ENCODE data around the gene PCDHA4. TPM values are rescaled to one million over a fixed set of nuclear protein-coding genes. Genes with fewer than 3 reads are reported as not detected.
A peak's percentile ranks its signal among the peaks of the same experiment; 100 is the strongest.
"Not testable (repeated sequence)": the region's sequence is repeated elsewhere in the genome, so short reads cannot be mapped to it uniquely, and the experiment has no call there.

PCDHA4 gene
- total RNA-seq, 1 donor from 2014 or later: 1.6 TPM

DNA sequence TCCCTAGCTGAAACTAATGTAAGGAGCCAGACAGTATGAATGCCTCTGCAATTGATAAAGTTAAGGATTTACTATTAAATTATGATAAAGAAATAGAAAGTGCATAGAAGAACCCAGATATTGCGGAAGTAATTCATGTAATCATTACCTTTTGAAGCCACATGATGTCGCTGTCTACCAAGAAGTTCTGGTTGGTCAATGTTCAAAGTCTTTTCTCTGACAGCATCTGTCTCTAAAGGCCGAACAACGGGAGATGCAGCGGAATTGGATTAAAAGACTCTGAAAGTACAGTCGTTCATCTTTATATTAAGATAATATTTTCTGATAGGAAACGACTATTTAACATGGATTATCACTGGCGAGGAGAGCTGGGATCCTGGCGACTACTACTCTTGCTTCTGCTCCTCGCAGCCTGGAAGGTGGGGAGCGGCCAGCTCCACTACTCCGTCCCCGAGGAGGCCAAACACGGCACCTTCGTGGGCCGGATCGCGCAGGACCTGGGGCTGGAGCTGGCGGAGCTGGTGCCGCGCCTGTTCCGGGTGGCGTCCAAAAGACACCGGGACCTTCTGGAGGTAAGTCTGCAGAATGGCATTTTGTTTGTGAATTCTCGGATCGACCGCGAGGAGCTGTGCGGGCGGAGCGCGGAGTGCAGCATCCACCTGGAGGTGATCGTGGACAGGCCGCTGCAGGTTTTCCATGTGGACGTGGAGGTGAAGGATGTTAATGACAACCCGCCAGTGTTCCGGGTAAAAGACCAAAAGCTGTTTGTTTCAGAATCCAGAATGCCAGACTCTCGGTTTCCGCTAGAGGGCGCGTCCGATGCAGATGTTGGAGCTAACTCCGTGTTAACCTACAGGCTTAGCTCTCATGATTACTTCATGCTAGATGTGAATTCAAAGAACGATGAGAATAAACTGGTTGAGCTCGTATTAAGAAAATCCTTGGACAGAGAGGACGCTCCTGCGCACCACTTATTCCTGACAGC is 34.4 kb downstream of the PCDHA4 start, which contains the start of gene PCDHA8:
PCDHA8 (plus strand) TSS at position 210 of the 985 bp plus-strand sequence; CDS start at position 345, 135 bp downstream.
- H3K4me3 ChIP-seq (ENCODE audit: low read depth, low read length): peak within 1 kb of the TSS; percentile 13
- DNase-seq (ENCODE audit: low read depth): no peak
- peak; percentile 40 for TF ChIP-seq CTCF (conservative IDR thresholded peaks at IDR 0.05; ENCODE audit: low read depth, low read length)

DNA sequence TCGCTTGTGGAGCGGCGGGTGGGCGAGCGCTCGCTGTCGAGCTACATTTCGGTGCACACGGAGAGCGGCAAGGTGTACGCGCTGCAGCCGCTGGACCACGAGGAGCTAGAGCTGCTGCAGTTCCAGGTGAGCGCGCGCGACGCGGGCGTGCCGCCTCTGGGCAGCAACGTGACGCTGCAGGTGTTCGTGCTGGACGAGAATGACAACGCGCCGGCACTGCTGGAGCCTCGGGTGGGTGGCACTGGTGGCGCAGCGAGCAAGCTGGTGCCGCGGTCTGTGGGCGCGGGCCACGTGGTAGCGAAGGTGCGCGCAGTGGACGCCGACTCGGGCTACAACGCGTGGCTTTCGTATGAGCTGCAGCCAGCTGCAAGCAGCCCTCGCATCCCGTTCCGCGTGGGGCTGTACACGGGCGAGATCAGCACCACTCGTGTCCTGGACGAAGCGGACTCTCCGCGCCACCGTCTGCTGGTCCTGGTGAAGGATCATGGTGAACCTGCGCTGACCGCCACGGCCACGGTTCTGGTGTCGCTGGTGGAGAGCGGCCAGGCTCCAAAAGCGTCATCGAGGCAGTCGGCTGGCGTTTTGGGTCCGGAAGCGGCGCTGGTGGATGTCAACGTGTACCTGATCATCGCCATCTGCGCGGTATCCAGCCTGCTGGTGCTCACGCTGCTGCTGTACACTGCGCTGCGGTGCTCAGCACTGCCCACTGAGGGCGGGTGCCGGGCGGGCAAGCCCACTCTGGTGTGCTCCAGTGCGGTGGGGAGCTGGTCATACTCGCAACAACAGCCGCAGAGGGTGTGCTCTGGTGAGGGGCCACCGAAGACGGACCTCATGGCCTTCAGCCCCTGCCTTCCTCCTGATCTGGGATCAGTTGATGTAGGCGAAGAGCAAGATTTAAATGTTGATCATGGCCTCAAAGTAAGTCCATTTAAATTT is 36.2 kb downstream of the PCDHA4 start:
- H3K4me3 ChIP-seq (ENCODE audit: low read depth, low read length): no peak overlapping the region
- no peak for TF ChIP-seq CTCF (conservative IDR thresholded peaks at IDR 0.05; ENCODE audit: low read depth, low read length)
- DNase-seq (ENCODE audit: low read depth): no peak

DNA sequence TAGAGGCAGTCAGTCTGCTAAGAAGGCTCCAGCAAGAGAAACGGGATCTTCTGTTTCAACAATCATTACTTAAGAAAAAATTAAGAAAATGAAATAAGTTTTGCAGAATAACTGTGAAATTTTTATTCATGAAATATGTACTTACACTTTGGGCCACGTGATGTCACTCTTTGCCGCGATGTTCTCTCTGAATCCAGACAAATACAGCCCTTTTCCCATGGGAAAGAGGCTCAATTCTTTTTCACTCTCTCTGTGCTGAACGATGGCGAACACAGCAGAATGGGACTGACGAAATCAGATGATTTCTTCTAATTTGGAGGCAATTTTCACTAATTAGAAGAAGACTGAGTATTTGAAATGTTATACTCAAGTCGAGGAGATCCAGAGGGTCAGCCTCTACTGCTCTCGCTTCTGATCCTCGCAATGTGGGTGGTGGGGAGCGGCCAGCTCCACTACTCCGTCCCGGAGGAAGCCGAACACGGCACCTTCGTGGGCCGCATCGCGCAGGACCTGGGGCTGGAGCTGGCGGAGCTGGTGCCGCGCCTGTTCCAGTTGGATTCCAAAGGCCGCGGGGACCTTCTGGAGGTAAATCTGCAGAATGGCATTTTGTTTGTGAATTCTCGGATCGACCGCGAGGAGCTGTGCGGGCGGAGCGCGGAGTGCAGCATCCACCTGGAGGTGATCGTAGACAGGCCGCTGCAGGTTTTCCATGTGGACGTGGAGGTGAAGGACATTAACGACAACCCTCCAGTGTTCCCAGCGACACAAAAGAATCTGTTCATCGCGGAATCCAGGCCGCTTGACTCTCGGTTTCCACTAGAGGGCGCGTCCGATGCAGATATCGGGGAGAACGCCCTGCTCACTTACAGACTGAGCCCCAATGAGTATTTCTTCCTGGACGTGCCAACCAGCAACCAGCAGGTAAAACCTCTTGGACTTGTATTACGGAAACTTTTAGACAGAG is 41.6 kb downstream of the PCDHA4 start, which contains the start of gene PCDHA9:
PCDHA9 (plus strand) TSS at position 244 of the 964 bp plus-strand sequence; CDS start at position 358, 114 bp downstream.
- DNase-seq (ENCODE audit: low read depth); H3K4me3 ChIP-seq (ENCODE audit: low read depth, low read length): not testable (repeated sequence)

- DNase-seq (ENCODE audit: low read depth); H3K4me3 ChIP-seq (ENCODE audit: low read depth, low read length): not testable (repeated sequence)
Observed at GRCh38 chr5:140849831-140850634, 43.2 kb downstream of the PCDHA4 start.

GRCh38 chr5:140855772-140856674 is 49.2 kb downstream of the PCDHA4 start, which contains the start of gene PCDHA10:
Gene PCDHA10 (plus strand): TSS chr5:140855897. CDS start chr5:140856049, 152 bp downstream.
- no peak for DNase-seq (ENCODE audit: low read depth)
- TF ChIP-seq CTCF (conservative IDR thresholded peaks at IDR 0.05; ENCODE audit: low read depth, low read length): peak; percentile 39
- peak within 1 kb of the TSS; percentile 44 for H3K4me3 ChIP-seq (ENCODE audit: low read depth, low read length)

GRCh38 chr5:140857177-140857986 is 50.5 kb downstream of the PCDHA4 start:
- DNase-seq (ENCODE audit: low read depth): no peak
- no peak overlapping the region for H3K4me3 ChIP-seq (ENCODE audit: low read depth, low read length)
- TF ChIP-seq CTCF (conservative IDR thresholded peaks at IDR 0.05; ENCODE audit: low read depth, low read length): no peak

Data from epithelial cell of proximal tubule (primary cell).